Measurements from ENCODE around the gene ZNF622.

Gene ZNF622

DNA sequence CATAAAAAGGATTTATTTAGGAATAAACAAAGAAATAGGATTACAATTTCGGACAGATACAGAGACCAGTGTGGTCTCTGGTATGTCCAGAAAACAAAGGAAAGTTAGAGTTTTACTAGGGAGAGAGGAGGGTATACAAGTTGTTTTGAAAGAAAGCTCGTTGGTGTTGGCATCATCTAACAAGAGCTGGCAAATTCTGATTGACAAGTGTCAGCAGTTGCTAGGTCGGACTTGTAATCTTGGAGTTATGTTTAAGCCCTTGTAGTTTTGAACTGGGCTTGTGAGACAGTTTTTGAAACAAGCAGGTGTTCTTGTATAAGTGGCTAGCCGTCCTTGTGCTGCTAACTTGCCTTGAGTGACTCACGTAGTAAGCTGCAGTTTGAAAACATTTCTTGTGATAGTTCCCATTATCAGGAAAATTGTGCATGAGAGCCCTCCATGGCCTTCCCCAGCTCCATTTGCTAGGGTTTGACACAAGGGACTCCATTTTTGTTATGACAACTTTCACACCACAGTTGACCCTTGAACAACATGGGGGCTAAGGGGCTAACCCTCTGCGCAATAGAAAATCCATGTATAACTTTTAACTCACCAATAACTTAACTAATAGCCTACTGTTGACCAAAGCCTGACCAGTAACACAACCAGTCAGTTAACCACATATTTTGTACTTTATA, 48.1 kb downstream of the ZNF622 start:
- H3K36me3 ChIP-seq (ENCODE audit: control insufficient read depth, low read depth, low read length) = no peaks in the 10 kb centered on the region

DNA sequence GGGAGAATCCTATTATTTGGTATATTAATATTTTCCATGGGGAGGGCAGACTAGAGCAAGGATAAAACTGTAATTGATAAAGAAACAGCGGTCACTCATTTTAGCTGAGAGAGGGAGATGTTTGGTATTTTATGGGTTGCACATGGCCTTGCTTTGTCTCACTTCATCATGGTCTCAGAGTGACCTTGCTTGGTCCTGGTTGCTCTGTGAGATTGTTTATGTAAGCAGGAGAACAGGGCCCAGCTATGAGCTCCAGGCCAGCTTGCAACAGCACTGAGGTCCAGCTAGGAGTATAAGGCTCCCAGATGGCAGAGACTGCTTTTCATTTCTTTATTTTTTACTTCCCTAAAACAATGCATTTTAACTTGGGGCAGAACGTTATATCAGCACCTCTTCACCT, 50.7 kb downstream of the ZNF622 start:
- no peak overlapping the region for H3K27ac ChIP-seq (ENCODE audit: low read length)
- no peaks in the 10 kb centered on the region for H3K9me3 ChIP-seq (ENCODE audit: control insufficient read depth, low read depth, low read length)
- H3K27me3 ChIP-seq (ENCODE audit: control insufficient read depth, insufficient read depth, low read length) = no peaks in the 10 kb centered on the region
- no peak overlapping the region for H3K4me3 ChIP-seq (ENCODE audit: low read length)
- no peak overlapping the region for H3K9ac ChIP-seq (ENCODE audit: low read length)
- H3K36me3 ChIP-seq (ENCODE audit: control insufficient read depth, low read depth, low read length) = no peaks in the 10 kb centered on the region
- H3K4me1 ChIP-seq (ENCODE audit: control insufficient read depth, low read depth, low read length) = peaks cover 8% of the 10 kb centered on the region

More for the DNA sequence above, 48.1 kb downstream of the ZNF622 start:
- H3K9ac ChIP-seq (ENCODE audit: low read length) = no peak overlapping the region
- no peaks in the 10 kb centered on the region for H3K27me3 ChIP-seq (ENCODE audit: control insufficient read depth, insufficient read depth, low read length)
- no peak overlapping the region for H3K27ac ChIP-seq (ENCODE audit: low read length)
- peaks cover 8% of the 10 kb centered on the region for H3K4me1 ChIP-seq (ENCODE audit: control insufficient read depth, low read depth, low read length)
- H3K9me3 ChIP-seq (ENCODE audit: control insufficient read depth, low read depth, low read length) = no peaks in the 10 kb centered on the region
- no peak overlapping the region for H3K4me3 ChIP-seq (ENCODE audit: low read length)

DNA sequence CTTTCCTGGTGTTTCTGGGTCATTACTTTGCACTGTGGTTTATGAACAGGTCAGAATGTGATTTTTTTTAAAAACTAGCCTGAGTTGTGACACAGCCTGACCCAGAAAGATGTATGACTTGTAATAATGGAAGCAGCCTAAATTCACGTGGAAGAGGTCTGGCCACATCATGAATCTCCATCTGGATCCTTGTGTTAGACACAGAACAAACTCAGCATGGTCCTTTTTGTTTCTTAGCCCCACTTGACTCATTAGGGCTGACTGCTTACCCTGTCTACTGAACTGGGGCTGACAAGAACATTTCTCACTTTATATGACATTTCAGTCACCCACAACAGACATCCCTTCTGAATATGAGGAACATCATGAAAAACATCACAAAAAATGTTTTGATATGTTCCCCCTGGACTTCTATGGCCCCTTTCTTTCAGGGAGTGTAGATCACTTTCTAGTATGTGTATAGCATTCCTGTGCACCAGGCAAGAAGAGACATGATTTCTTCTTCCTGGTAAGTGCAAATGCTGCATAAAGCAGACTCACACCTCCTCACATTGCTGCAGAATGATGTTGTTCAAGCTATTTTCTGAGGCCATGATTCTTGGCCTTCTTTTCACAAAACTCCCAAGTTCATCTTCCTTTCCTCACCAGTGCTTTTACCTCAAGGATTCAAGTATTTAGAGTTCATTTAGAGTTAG, 52.3 kb downstream of the ZNF622 start:
- Histone ChIP-seq H3K9me3 (ENCODE audit: control insufficient read depth, low read depth, low read length) (no peaks in the 10 kb centered on the region), H3K27ac (ENCODE audit: low read length) (no peak overlapping the region), H3K27me3 (ENCODE audit: control insufficient read depth, insufficient read depth, low read length) (no peaks in the 10 kb centered on the region), H3K4me1 (ENCODE audit: control insufficient read depth, low read depth, low read length) (peaks cover under 1% of the 10 kb centered on the region), H3K9ac (ENCODE audit: low read length) (no peak overlapping the region), H3K4me3 (ENCODE audit: low read length) (no peak overlapping the region), H3K36me3 (ENCODE audit: control insufficient read depth, low read depth, low read length) (no peaks in the 10 kb centered on the region)

DNA sequence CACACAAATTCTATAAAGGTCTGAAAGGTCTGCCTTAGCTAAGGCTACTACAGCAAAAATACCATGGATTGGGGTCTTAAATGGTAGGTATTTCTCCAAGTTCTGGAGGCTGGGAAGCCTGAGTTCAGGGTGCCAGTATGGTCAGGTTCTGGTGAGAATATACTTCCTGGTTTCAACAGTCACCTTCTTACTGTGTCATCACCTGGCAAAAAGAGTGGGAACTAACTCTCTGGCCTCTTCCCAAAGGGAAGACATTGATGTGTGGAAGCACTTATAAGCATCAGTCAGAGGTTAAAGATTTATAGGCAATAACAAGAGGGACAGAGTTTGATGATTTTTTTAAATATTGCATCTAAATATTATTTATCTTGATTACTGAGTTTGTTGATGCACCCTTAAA, 53.0 kb downstream of the ZNF622 start:
- Histone ChIP-seq H3K4me1 (ENCODE audit: control insufficient read depth, low read depth, low read length) (no peaks in the 10 kb centered on the region), H3K4me3 (ENCODE audit: low read length) (no peak overlapping the region), H3K9ac (ENCODE audit: low read length) (no peak overlapping the region), H3K27me3 (ENCODE audit: control insufficient read depth, insufficient read depth, low read length) (no peaks in the 10 kb centered on the region), H3K27ac (ENCODE audit: low read length) (no peak overlapping the region), H3K36me3 (ENCODE audit: control insufficient read depth, low read depth, low read length) (no peaks in the 10 kb centered on the region), H3K9me3 (ENCODE audit: control insufficient read depth, low read depth, low read length) (no peaks in the 10 kb centered on the region)

DNA sequence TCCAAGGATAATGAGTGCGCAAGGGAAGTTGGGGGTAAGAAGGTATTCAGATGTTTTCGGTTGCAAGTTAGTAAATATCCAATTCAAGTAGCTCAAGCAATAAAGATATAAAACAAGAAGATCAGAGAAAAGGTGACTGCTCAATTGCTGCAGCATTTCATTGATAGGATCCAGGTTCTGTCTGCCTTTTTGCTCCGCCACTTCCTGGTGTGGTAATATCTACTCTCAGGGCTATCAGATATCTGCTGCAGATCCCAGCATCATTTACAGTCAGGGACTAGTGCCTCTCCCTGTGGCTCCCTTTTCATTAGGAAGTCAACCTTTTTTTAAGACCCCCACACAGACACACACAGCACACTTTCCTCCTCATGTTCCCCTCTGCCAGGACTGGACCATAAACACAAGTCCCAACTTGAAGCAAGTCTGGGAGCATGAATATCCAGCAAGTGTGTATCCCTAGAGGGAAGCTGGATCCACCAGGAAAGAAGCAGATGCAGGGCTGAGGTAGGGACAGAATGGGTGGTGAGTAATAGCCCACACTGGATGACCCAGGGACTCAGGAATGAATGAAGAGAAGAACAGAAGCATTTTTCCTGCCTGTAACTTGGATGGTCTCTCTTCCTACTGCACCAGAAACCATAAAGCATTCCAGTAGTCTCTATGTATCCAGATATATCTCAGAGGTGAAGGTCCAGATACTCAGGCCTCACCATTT, 53.7 kb downstream of the ZNF622 start:
- Histone ChIP-seq H3K36me3 (ENCODE audit: control insufficient read depth, low read depth, low read length) (no peaks in the 10 kb centered on the region), H3K4me3 (ENCODE audit: low read length) (no peak overlapping the region), H3K27me3 (ENCODE audit: control insufficient read depth, insufficient read depth, low read length) (no peaks in the 10 kb centered on the region), H3K9me3 (ENCODE audit: control insufficient read depth, low read depth, low read length) (no peaks in the 10 kb centered on the region), H3K4me1 (ENCODE audit: control insufficient read depth, low read depth, low read length) (no peaks in the 10 kb centered on the region), H3K9ac (ENCODE audit: low read length) (no peak overlapping the region), H3K27ac (ENCODE audit: low read length) (no peak overlapping the region)

DNA sequence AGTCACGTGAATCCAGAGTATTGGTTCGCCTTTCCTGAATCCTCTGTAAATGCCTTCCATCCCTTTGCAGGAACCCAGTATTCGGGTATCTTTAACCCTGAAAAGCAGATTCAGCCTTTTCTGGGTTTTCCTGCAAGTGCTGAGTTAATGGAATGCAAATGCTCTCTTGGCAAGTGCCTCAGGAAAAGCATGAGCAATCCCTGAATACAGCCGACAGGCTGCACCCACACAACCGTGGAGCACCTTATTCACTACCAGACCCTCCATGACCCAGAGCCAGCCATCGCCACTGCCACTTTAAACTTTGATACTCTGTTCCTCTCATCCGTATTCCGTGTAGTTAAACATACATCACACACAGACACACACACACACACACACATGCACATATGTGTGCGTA, 54.4 kb downstream of the ZNF622 start:
- no peak overlapping the region for H3K27ac ChIP-seq (ENCODE audit: low read length)
- no peaks in the 10 kb centered on the region for H3K4me1 ChIP-seq (ENCODE audit: control insufficient read depth, low read depth, low read length)
- no peaks in the 10 kb centered on the region for H3K27me3 ChIP-seq (ENCODE audit: control insufficient read depth, insufficient read depth, low read length)
- H3K36me3 ChIP-seq (ENCODE audit: control insufficient read depth, low read depth, low read length) = no peaks in the 10 kb centered on the region
- no peak overlapping the region for H3K4me3 ChIP-seq (ENCODE audit: low read length)
- no peak overlapping the region for H3K9ac ChIP-seq (ENCODE audit: low read length)
- no peaks in the 10 kb centered on the region for H3K9me3 ChIP-seq (ENCODE audit: control insufficient read depth, low read depth, low read length)

DNA sequence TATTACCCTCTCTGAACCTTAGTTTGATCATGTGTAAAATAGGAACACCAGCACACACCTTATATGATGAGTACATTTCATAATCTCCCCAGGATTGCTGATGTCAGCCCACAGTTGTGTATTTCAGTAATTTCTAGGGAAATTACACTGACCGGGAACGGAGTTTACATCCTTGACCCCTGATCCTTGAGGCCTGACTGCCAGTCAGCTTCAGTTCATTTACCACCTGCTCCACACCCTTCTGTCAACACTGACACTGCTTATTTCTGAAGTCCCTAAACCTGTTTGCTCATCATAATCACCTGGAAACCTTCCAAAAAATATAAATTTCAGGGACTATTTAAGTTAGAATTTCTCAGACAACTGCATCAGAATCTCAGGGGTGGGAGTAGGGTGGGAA, 55.3 kb downstream of the ZNF622 start:
- no peaks in the 10 kb centered on the region for H3K36me3 ChIP-seq (ENCODE audit: control insufficient read depth, low read depth, low read length)
- H3K9ac ChIP-seq (ENCODE audit: low read length) = no peak overlapping the region
- H3K9me3 ChIP-seq (ENCODE audit: control insufficient read depth, low read depth, low read length) = no peaks in the 10 kb centered on the region
- H3K27ac ChIP-seq (ENCODE audit: low read length) = no peak overlapping the region
- H3K4me3 ChIP-seq (ENCODE audit: low read length) = no peak overlapping the region
- H3K27me3 ChIP-seq (ENCODE audit: control insufficient read depth, insufficient read depth, low read length) = no peaks in the 10 kb centered on the region
- H3K4me1 ChIP-seq (ENCODE audit: control insufficient read depth, low read depth, low read length) = no peaks in the 10 kb centered on the region

DNA sequence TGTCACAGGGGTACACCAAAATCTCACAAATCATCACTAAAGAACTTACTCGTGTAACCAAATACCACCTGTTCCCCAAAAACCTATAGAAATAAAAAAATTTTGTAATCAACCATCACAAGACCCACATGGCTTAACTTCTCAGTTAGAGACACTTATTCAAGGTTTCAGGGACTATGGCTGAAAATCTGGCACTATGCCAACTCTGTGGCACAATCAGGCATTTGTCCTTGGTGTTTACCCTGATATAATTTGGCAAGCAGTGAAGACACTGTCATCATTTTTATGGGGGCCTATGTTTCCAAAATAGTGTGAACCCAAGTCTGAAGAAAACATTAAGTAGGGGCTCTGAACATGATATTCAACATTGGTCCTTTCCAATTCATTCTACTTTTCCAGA, 59.0 kb downstream of the ZNF622 start:
- H3K36me3 ChIP-seq (ENCODE audit: control insufficient read depth, low read depth, low read length) = no peaks in the 10 kb centered on the region
- no peak overlapping the region for H3K4me3 ChIP-seq (ENCODE audit: low read length)
- H3K9ac ChIP-seq (ENCODE audit: low read length) = no peak overlapping the region
- H3K9me3 ChIP-seq (ENCODE audit: control insufficient read depth, low read depth, low read length) = no peaks in the 10 kb centered on the region
- H3K27ac ChIP-seq (ENCODE audit: low read length) = no peak overlapping the region
- no peaks in the 10 kb centered on the region for H3K27me3 ChIP-seq (ENCODE audit: control insufficient read depth, insufficient read depth, low read length)
- no peaks in the 10 kb centered on the region for H3K4me1 ChIP-seq (ENCODE audit: control insufficient read depth, low read depth, low read length)

DNA sequence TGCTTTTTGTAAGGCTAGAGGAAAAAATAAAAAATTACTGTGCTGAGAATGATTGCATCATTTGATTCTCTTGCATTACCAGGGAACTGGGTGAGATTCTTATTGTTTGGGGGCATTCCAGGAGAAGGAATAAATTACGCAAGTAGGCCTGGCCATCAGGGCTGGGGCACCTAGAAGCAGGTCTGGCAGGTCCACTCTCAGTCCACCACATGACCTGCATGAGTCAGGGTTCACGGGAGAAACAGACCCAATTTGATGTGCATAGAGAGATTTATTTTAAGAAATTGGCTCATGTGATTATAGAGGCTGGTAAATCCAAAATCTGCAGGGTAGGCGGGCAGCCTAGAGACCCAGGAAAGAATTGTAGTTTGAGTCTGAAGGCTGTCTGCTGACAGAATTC, 59.6 kb downstream of the ZNF622 start:
- H3K9ac ChIP-seq (ENCODE audit: low read length) = no peak overlapping the region
- no peaks in the 10 kb centered on the region for H3K9me3 ChIP-seq (ENCODE audit: control insufficient read depth, low read depth, low read length)
- no peak overlapping the region for H3K27ac ChIP-seq (ENCODE audit: low read length)
- no peaks in the 10 kb centered on the region for H3K36me3 ChIP-seq (ENCODE audit: control insufficient read depth, low read depth, low read length)
- H3K4me1 ChIP-seq (ENCODE audit: control insufficient read depth, low read depth, low read length) = no peaks in the 10 kb centered on the region
- no peak overlapping the region for H3K4me3 ChIP-seq (ENCODE audit: low read length)
- no peaks in the 10 kb centered on the region for H3K27me3 ChIP-seq (ENCODE audit: control insufficient read depth, insufficient read depth, low read length)

Data from iPS-18a (cell line).